OCI-LY1 (cell line): ENCODE measurements around the gene FBXO8.

ENCODE experiments used
- H2AFZ ChIP-seq: fragments of 200-600 bp; sonication (generic), shearing (Covaris generic); 2 replicates; pipeline ENCODE4 v1.6.0; 2014; ENCODE audit warnings: antibody characterized with exemption, mild to moderate bottlenecking, low read length
- H3F3A ChIP-seq: fragments of 200-600 bp; sonication (generic), shearing (Covaris generic); 2 replicates; pipeline ENCODE4 v1.6.0; 2014; ENCODE audit warnings: mild to moderate bottlenecking, antibody characterized with exemption, low read length, moderate library complexity; ENCODE audit not compliant: insufficient read depth
- H3K27ac ChIP-seq: fragments of 200-600 bp; sonication (generic); 2 replicates; pipeline ENCODE4 v1.5.1; 2014; ENCODE audit warnings: low read length, mixed run types, mild to moderate bottlenecking, low read depth; ENCODE audit not compliant: poor library complexity, severe bottlenecking
- H3K27me3 ChIP-seq: fragments of 200-600 bp; sonication (generic); 2 replicates; pipeline ENCODE4 v1.6.0; 2014; ENCODE audit warnings: antibody characterized with exemption, mild to moderate bottlenecking, low read length, moderate library complexity; ENCODE audit not compliant: insufficient read depth
- H3K36me3 ChIP-seq: fragments of 200-600 bp; sonication (generic); 2 replicates; pipeline ENCODE4 v1.6.1; 2014; ENCODE audit warnings: mild to moderate bottlenecking, antibody characterized with exemption, low read length, moderate library complexity, mixed read lengths; ENCODE audit not compliant: insufficient read depth
- H3K4me1 ChIP-seq: fragments of 200-600 bp; sonication (generic); 2 replicates; pipeline ENCODE4 v1.5.1; 2014; ENCODE audit warnings: mild to moderate bottlenecking, low read length, moderate library complexity; ENCODE audit not compliant: insufficient read depth, severe bottlenecking
- H3K4me2 ChIP-seq: fragments of 200-600 bp; sonication (generic), shearing (Covaris generic); 2 replicates; pipeline ENCODE4 v1.6.1; 2014; ENCODE audit warnings: low read length
- H3K4me3 ChIP-seq: fragments of 200-600 bp; sonication (generic); 2 replicates; pipeline ENCODE4 v1.5.1; 2014; ENCODE audit warnings: low read length, low read depth, mild to moderate bottlenecking, mixed read lengths; ENCODE audit not compliant: poor library complexity, severe bottlenecking
- H3K79me2 ChIP-seq: fragments of 200-600 bp; shearing (Covaris generic); 2 replicates; pipeline ENCODE4 v1.6.1; 2016; ENCODE audit warnings: mixed run types, low read length, mixed read lengths; ENCODE audit not compliant: insufficient read depth
- H3K9ac ChIP-seq: fragments of 200-600 bp; sonication (generic), shearing (Covaris generic); 2 replicates; pipeline ENCODE4 v1.6.1; 2014; ENCODE audit warnings: mild to moderate bottlenecking, low read length, mixed read lengths
- H3K9me2 ChIP-seq: fragments of 200-600 bp; sonication (generic), shearing (Covaris generic); 2 replicates; pipeline ENCODE4 v1.6.1; 2014; ENCODE audit warnings: low read depth, mild to moderate bottlenecking, low read length, mixed read lengths
- H3K9me3 ChIP-seq: fragments of 200-600 bp; shearing (Covaris generic); 2 replicates; pipeline ENCODE4 v1.6.1; 2014; ENCODE audit warnings: low read length, mixed read lengths
- H4K20me1 ChIP-seq: fragments of 200-600 bp; sonication (generic), shearing (Covaris generic); 2 replicates; pipeline ENCODE4 v1.6.0; 2016; ENCODE audit warnings: mild to moderate bottlenecking, low read length; ENCODE audit not compliant: insufficient read depth
- CTCF ChIP-seq: fragments of 200-600 bp; sonication (generic), shearing (Covaris generic); IDR thresholded peaks from 2 replicates; pipeline ENCODE4 v1.5.1; 2017; ENCODE audit warnings: mild to moderate bottlenecking, antibody characterized with exemption, low read length, moderate library complexity, mixed read lengths
- EZH2 ChIP-seq: fragments of 200-600 bp; sonication (generic), shearing (Covaris generic); IDR thresholded peaks from 2 replicates; pipeline ENCODE4 v1.8.0; 2017; ENCODE audit warnings: borderline replicate concordance, mixed run types, mild to moderate bottlenecking, antibody characterized with exemption, low read length, moderate library complexity, mixed read lengths

Gene FBXO8

DNA sequence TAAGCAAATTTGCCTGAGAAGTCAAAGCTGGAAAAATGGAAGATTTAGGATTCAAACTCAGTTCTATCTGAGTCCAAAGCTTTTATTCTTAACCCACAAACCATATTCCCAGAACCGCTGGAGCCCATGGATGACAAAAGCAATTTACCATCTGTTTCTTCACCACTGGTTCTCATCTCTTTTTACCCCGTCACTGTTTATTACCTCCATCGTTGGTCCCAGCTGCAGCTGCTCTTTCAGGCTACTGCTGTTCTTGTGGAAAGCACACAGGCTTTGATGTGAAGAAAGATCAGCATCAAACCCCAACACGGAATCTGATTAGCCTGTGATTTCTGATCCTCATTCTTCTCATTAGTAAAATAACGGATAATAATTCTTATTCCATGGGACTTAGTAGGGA, 9.5 kb downstream of the FBXO8 start:
- H3K79me2 ChIP-seq = peaks cover 32% of the 10 kb centered on the region
- no peaks in the 10 kb centered on the region for H3K27me3 ChIP-seq
- peaks cover 17% of the 10 kb centered on the region for H3K4me1 ChIP-seq
- no peak overlapping the region for H3K27ac ChIP-seq
- no peaks in the 10 kb centered on the region for H3K9me3 ChIP-seq
- no peak overlapping the region for H3K4me2 ChIP-seq
- H2AFZ ChIP-seq = no peak overlapping the region
- no peak for TF ChIP-seq EZH2
- H4K20me1 ChIP-seq = no peaks in the 10 kb centered on the region
- no peaks in the 10 kb centered on the region for H3K36me3 ChIP-seq
- no peaks in the 10 kb centered on the region for H3K9me2 ChIP-seq
- no peak overlapping the region for H3K9ac ChIP-seq
- H3K4me3 ChIP-seq = no peak overlapping the region
- H3F3A ChIP-seq = no peaks in the 10 kb centered on the region

- H3K9me3 ChIP-seq = no peaks in the 10 kb centered on the region
- no peaks in the 10 kb centered on the region for H4K20me1 ChIP-seq
- 0 out of 2 replicates have a peak, but pooled peaks cover 8% of the 10 kb centered on the region for H3K79me2 ChIP-seq
- no peaks in the 10 kb centered on the region for H3K4me1 ChIP-seq
- no peaks in the 10 kb centered on the region for H3K36me3 ChIP-seq
- no peak overlapping the region for H2AFZ ChIP-seq
- no peak overlapping the region for H3K9ac ChIP-seq
- no peaks in the 10 kb centered on the region for H3K9me2 ChIP-seq
- H3K27me3 ChIP-seq = no peaks in the 10 kb centered on the region
- no peak overlapping the region for H3K4me3 ChIP-seq
- H3F3A ChIP-seq = no peaks in the 10 kb centered on the region
- no peak overlapping the region for H3K27ac ChIP-seq
- TF ChIP-seq CTCF = no peak
- TF ChIP-seq EZH2 = no peak
- H3K4me2 ChIP-seq = no peak overlapping the region
These were observed 17.1 kb downstream of the FBXO8 start for GRCh38 chr4:174266416-174266815.

- H3K4me3 ChIP-seq = no peak overlapping the region
- no peak overlapping the region for H3K27ac ChIP-seq
- no peaks in the 10 kb centered on the region for H4K20me1 ChIP-seq
- TF ChIP-seq CTCF (no peak), EZH2 (no peak)
- no peaks in the 10 kb centered on the region for H3K9me2 ChIP-seq
- H3K79me2 ChIP-seq = peaks cover 8% of the 10 kb centered on the region; the same call in 1 of the 2 replicates
- H3K9me3 ChIP-seq = no peaks in the 10 kb centered on the region
- H2AFZ ChIP-seq = no peak overlapping the region
- no peaks in the 10 kb centered on the region for H3K27me3 ChIP-seq
- no peaks in the 10 kb centered on the region for H3K4me1 ChIP-seq
- no peaks in the 10 kb centered on the region for H3K36me3 ChIP-seq
- H3F3A ChIP-seq = no peaks in the 10 kb centered on the region
- H3K9ac ChIP-seq = no peak overlapping the region
- H3K4me2 ChIP-seq = no peak overlapping the region
These were observed 17.6 kb downstream of the FBXO8 start for GRCh38 chr4:174265916-174266315.

GRCh38 chr4:174263445-174263736, 20.1 kb downstream of the FBXO8 start:
- no peak overlapping the region for H3K4me2 ChIP-seq
- H3K27me3 ChIP-seq = no peaks in the 10 kb centered on the region
- H3K9ac ChIP-seq = no peak overlapping the region
- H3K36me3 ChIP-seq = no peaks in the 10 kb centered on the region
- no peaks in the 10 kb centered on the region for H3K9me2 ChIP-seq
- no peak overlapping the region for H2AFZ ChIP-seq
- TF ChIP-seq EZH2 = no peak
- no peak for TF ChIP-seq CTCF
- H3F3A ChIP-seq = no peaks in the 10 kb centered on the region
- H3K4me1 ChIP-seq = no peaks in the 10 kb centered on the region
- no peaks in the 10 kb centered on the region for H4K20me1 ChIP-seq
- peaks cover 8% of the 10 kb centered on the region; the same call in 1 of the 2 replicates for H3K79me2 ChIP-seq
- no peaks in the 10 kb centered on the region for H3K9me3 ChIP-seq
- no peak overlapping the region for H3K4me3 ChIP-seq
- no peak overlapping the region for H3K27ac ChIP-seq
